ENCODE results near the gene VPS52.
A peak's percentile ranks its signal among the peaks of the same experiment; 100 is the strongest.

The VPS52 gene

DNA sequence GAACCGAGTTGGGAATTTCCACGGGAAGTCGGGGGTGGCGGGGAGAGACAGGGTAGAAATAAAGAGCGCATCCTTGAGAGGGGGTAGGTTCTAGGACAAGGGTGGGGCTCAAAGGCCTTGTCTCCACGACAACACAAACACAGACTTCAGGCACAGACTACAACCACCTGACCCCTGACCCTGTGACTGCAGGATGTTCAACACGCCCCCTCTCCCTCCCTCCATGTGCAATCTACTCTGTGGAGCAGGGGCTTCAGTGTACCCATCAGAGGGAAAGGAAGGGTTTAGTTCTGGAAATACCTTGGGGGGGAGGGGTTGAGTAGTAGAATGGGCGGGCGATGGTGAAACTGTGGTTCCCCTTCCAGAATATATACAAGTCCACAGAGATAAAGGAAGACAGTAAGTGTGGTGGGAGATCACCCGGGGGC is 42.9 kb upstream of the VPS52 start:
- Histone ChIP-seq H3K36me3 (ENCODE audit: insufficient read depth, low read length) (peaks cover 21% of the 10 kb centered on the region), H3K27me3 (ENCODE audit: insufficient read depth, low read length) (no peaks in the 10 kb centered on the region), H3K4me1 (ENCODE audit: insufficient read depth, low read length) (peaks cover 38% of the 10 kb centered on the region), H3K9me3 (ENCODE audit: low read length) (no peaks in the 10 kb centered on the region), H3K4me3 (ENCODE audit: low read length) (peak overlapping the region; percentile 79), H2AFZ (ENCODE audit: low read depth, low read length) (no peak overlapping the region)

DNA sequence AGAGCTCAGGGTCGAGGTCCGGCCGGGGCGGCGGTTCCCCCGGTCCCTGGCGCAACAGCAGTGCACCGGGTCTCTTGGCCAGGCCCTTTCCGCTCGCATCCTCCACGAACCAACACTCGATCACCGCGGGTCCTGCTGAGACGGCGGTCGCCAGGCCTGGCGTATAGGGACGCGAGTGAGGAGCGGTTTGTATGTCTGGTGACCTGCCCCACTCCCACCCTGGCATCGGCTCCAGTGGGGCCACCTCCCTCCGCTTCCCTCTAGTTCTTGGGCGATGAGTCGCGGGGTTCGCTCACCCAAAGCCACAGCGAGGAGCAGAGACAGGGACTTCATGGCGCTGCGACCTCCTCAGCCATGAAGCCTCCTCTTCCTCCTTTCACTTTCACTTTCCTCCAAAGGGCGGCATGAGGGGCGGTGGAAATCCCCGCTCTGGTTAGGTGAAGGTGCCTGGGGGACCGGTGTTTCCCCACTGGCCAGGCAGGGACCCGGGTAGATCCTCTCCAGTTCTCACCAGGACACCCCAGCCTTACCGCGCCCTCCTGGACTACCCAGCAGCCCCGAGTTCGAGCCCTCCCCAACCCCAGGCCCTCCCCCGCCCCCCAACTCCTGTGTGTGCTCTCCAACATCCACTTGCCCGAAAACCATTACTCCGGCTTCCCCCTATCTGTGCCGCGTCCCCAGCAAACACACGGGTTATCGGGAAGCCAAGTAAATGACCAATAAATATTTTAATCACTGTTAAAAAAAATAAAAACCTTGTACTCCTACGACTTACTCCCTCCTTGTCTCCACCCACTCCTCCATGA is 42.2 kb upstream of the VPS52 start, which contains the start of gene TAPBP:
Gene TAPBP, minus strand, starts transcription at position 370 of the 806 bp plus-strand sequence. Its CDS starts 37 bp downstream, at position 333.
- peaks cover 14% of the 10 kb centered on the region for H3K36me3 ChIP-seq (ENCODE audit: insufficient read depth, low read length)

DNA sequence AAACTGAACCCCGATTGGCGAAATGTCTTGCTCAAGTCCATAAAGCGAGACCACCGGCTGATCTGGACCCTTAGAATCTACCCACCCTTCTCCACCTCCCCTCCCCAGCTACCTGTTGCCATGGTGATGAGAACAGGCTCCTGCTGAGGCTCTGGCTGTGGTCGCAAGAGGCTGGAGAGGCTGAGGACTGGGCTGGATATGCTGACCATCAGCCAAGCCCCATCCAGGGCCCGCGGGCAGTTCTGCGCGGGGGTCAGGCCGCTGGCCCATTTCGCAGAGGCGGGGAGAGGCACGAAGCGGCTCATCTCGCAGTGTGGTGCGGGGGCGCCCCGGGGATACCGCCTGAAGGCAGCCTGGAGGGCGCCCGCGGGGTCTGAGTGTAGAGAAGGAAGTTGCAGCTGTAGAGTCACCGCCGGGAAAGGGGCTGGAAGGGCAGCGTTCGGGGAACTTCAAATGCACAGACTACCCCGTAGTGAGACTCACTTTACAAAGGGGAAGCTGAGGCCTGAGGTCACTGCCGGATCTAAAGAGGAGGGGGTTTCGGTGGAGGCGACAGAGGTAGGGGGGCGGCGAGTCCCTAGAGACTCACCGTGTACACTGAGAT is 41.5 kb upstream of the VPS52 start:
- H3K36me3 ChIP-seq (ENCODE audit: insufficient read depth, low read length), result peaks cover 10% of the 10 kb centered on the region
- peak overlapping the region; percentile 79 for H3K4me3 ChIP-seq (ENCODE audit: low read length)
- peaks cover 25% of the 10 kb centered on the region for H3K4me1 ChIP-seq (ENCODE audit: insufficient read depth, low read length)
- no peaks in the 10 kb centered on the region for H3K9me3 ChIP-seq (ENCODE audit: low read length)
- peak overlapping the region; percentile 41 for H2AFZ ChIP-seq (ENCODE audit: low read depth, low read length)
- no peaks in the 10 kb centered on the region for H3K27me3 ChIP-seq (ENCODE audit: insufficient read depth, low read length)

More for the DNA sequence above, 42.2 kb upstream of the VPS52 start, which contains the start of gene TAPBP:
- H2AFZ ChIP-seq (ENCODE audit: low read depth, low read length), result peak within 1 kb of the TSS; percentile 41
- peak within 1 kb of the TSS; percentile 79 for H3K4me3 ChIP-seq (ENCODE audit: low read length)
- no peaks in the 10 kb centered on the region for H3K9me3 ChIP-seq (ENCODE audit: low read length)
- no peaks in the 10 kb centered on the region for H3K27me3 ChIP-seq (ENCODE audit: insufficient read depth, low read length)
- peaks cover 32% of the 10 kb centered on the region for H3K4me1 ChIP-seq (ENCODE audit: insufficient read depth, low read length)

DNA sequence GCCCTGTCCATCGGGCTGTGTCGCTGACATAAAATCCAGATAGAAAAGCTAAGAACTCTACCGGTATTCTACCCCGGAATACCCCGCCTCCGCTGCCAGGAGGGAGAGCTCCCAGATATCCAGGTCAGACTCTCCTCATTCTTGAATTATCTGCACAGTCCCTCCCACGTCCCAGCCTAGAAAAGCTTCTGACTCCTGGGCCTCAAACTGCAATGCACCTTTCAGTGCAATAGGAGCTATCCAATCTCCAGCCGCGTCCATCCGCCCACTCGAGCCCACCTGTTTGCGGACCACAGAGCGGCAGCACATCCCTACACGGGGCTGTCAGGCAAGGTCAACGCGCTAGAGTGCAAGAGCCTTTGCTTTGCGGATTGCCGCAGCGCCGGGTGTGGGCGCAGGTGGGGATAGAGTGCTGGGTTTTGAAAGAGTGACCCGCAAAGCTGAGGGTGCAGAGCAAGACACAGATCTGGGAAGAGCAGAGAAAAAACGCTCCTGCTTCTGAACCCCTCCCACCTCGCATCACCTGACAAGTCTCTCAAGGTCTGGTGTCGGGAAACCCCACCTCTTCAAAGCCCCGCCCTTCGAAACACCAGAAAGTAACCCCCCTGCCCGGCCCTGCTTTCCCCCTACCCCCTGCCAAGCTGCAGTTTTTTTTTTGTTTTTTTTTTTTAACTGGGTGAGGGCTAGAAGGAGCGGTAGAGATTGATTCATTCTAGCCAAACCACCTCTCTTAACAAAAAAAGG is 40.9 kb upstream of the VPS52 start:
- H3K27me3 ChIP-seq (ENCODE audit: insufficient read depth, low read length), result no peaks in the 10 kb centered on the region
- no peaks in the 10 kb centered on the region for H3K9me3 ChIP-seq (ENCODE audit: low read length)
- peaks cover 24% of the 10 kb centered on the region for H3K4me1 ChIP-seq (ENCODE audit: insufficient read depth, low read length)
- H3K36me3 ChIP-seq (ENCODE audit: insufficient read depth, low read length), result peaks cover 10% of the 10 kb centered on the region
- peak overlapping the region; percentile 79 for H3K4me3 ChIP-seq (ENCODE audit: low read length)
- no peak overlapping the region for H2AFZ ChIP-seq (ENCODE audit: low read depth, low read length)

DNA sequence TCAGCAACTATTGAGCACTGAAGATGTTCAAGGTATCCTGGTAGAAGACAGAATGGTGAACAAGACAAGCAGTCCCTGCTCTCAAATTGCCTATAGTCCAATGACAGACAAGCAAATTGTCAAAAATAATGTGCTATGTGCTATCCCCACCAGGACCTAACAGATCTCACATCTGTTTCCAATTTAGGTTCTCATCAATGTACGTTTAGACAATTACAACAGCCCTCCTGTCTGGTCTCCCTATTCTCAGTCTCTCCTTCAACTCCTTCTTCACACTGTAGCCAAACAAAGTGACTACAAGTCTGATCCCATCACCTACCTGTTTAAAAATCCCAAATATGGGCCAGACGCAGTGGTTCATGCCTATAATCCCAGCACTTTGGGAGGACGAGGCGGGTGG is 34.7 kb upstream of the VPS52 start:
- no peaks in the 10 kb centered on the region for H3K9me3 ChIP-seq (ENCODE audit: low read length)
- H3K4me3 ChIP-seq (ENCODE audit: low read length), result no peak overlapping the region
- no peaks in the 10 kb centered on the region for H3K27me3 ChIP-seq (ENCODE audit: insufficient read depth, low read length)
- H3K36me3 ChIP-seq (ENCODE audit: insufficient read depth, low read length), result peaks cover 5% of the 10 kb centered on the region
- no peaks in the 10 kb centered on the region for H3K4me1 ChIP-seq (ENCODE audit: insufficient read depth, low read length)
- H2AFZ ChIP-seq (ENCODE audit: low read depth, low read length), result no peak overlapping the region

DNA sequence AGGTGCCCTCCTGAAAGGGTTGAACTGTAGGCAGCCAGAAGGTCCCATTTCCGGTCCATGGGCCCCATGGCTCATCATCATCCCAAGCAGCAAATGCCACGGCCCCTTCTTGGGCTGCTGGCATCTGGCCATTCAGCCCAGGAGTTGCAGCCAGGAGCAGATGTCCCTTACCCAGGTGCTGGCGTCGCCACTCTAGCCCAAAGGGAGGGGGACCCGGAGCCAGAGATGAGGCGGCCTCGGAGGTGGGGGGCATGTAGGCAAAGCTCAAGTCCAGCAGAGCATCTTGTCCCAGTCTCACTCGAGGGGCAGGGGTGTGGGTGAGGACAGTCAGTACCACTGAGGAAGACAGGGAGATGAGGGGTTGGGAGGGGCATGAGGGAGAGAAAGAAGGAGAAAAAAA is 33.4 kb upstream of the VPS52 start:
- Histone ChIP-seq H3K36me3 (ENCODE audit: insufficient read depth, low read length) (peaks cover 5% of the 10 kb centered on the region), H3K27me3 (ENCODE audit: insufficient read depth, low read length) (no peaks in the 10 kb centered on the region), H3K4me3 (ENCODE audit: low read length) (no peak overlapping the region), H3K9me3 (ENCODE audit: low read length) (no peaks in the 10 kb centered on the region), H2AFZ (ENCODE audit: low read depth, low read length) (no peak overlapping the region), H3K4me1 (ENCODE audit: insufficient read depth, low read length) (no peaks in the 10 kb centered on the region)

DNA sequence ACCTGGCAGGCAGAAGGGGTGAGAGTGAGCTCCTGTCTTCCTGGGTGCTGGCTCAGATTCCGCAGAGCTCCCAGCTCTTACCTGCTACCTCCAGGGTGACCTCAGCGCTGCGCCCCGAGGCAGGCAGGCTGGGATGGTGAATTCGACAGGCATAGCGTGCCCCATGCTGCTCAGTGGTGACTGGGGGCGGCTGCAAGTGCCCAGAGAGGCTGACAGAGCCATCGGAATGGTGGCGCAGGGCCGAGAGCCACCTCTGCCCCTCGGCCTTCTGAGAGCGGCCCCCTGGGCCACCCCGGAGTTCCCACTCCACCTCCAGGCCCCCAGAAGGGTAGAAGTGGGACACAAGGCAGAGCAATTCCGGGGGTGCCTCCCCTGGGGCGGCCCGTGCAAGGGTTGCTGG is 32.5 kb upstream of the VPS52 start:
- Histone ChIP-seq H2AFZ (ENCODE audit: low read depth, low read length) (no peak overlapping the region), H3K36me3 (ENCODE audit: insufficient read depth, low read length) (peaks cover 5% of the 10 kb centered on the region), H3K4me3 (ENCODE audit: low read length) (no peak overlapping the region), H3K27me3 (ENCODE audit: insufficient read depth, low read length) (no peaks in the 10 kb centered on the region), H3K4me1 (ENCODE audit: insufficient read depth, low read length) (no peaks in the 10 kb centered on the region), H3K9me3 (ENCODE audit: low read length) (no peaks in the 10 kb centered on the region)

DNA sequence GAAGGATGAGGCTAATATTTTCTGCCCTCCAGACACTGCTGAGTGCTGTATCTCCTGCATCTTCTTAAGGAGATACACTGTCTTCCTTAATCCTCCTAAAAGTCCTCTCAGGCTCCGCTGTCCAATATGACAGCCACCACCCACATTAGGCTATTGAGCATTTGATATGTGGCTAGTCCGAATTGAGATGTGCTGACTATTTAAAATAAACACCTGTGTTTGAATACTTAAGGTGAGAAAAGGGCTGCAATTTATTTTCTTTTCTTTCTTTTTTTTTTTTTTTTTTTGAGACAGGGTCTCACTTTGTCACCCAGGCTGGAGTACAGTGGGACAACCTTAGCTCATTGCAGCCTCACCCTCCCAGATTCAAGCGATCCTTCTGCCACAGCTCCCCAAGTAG is 30.2 kb upstream of the VPS52 start:
- H3K36me3 ChIP-seq (ENCODE audit: insufficient read depth, low read length), result peaks cover 5% of the 10 kb centered on the region
- no peak overlapping the region for H2AFZ ChIP-seq (ENCODE audit: low read depth, low read length)
- H3K4me1 ChIP-seq (ENCODE audit: insufficient read depth, low read length), result peaks cover 10% of the 10 kb centered on the region
- H3K27me3 ChIP-seq (ENCODE audit: insufficient read depth, low read length), result no peaks in the 10 kb centered on the region
- no peak overlapping the region for H3K4me3 ChIP-seq (ENCODE audit: low read length)
- no peaks in the 10 kb centered on the region for H3K9me3 ChIP-seq (ENCODE audit: low read length)

DNA sequence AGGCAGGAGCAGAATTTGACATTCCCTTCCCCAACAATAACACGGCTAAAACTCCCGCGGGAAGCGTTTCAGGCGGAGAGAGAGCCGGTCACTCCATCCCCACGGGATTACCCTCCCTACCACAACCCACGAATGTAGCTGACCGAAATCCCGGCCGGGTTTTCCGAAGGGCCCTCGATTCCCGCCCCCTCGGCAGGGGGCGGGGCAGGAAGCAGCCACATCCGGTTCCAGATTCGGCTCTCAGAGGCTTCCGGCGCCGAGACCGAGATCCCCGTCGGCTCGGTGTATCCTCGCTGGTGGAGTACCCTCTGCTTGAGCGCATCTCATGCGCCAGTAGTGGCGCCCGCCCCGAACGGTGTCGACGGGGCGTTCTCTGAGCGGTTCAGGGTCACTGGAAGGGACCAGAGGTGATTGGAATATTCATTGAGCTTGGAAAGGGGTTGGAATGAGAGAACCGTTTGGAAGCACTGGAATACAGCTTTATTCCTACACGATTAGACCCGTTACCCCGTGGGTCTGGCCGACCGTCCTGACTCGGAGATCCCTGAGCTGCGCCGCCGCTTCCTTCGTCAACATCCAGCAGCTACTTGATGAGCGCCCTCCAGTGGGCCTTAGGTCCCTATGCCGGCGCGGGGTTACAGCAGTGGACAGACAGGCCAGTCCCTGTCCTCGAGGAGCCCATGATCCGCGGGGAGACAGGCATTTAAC is 27.7 kb upstream of the VPS52 start:
- peak overlapping the region; percentile 62 for H2AFZ ChIP-seq (ENCODE audit: low read depth, low read length)
- peaks cover 10% of the 10 kb centered on the region for H3K4me1 ChIP-seq (ENCODE audit: insufficient read depth, low read length)
- H3K27me3 ChIP-seq (ENCODE audit: insufficient read depth, low read length), result no peaks in the 10 kb centered on the region
- H3K36me3 ChIP-seq (ENCODE audit: insufficient read depth, low read length), result peaks cover 9% of the 10 kb centered on the region
- H3K4me3 ChIP-seq (ENCODE audit: low read length), result peak overlapping the region; percentile 87
- H3K9me3 ChIP-seq (ENCODE audit: low read length), result no peaks in the 10 kb centered on the region

DNA sequence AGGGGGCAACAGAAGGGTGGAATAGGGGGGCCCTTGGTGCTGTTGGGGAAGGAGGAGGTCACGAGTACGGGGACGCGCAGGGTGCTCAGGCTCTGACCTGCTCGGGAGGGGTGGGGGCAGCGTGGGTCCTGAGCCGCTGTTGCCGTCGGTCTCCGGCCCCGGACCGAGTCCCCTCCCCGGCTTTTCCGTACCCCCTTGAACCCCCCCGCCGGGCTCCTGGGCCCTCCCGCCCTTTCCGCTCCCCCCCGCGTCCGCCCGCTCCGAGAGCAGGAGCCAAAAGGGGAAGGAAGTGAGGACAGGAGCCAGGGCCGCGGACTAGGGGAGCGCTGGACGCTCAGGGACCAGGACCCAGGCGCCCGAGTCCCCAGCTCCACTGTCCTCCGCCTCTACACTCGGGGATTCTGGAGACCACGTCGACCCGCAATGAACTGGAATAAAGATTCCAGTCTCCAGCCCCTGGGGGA is 27.1 kb upstream of the VPS52 start, which contains the start of gene RGL2:
Gene RGL2, minus strand, starts transcription at position 170 of the 464 bp plus-strand sequence. CDS start 332 bp downstream, outside the sequence.
- peaks cover 6% of the 10 kb centered on the region for H3K36me3 ChIP-seq (ENCODE audit: insufficient read depth, low read length)
- H2AFZ ChIP-seq (ENCODE audit: low read depth, low read length), result peak within 1 kb of the TSS; percentile 76
- peaks cover 10% of the 10 kb centered on the region for H3K4me1 ChIP-seq (ENCODE audit: insufficient read depth, low read length)
- no peaks in the 10 kb centered on the region for H3K9me3 ChIP-seq (ENCODE audit: low read length)
- H3K4me3 ChIP-seq (ENCODE audit: low read length), result peak within 1 kb of the TSS; percentile 87
- no peaks in the 10 kb centered on the region for H3K27me3 ChIP-seq (ENCODE audit: insufficient read depth, low read length)

DNA sequence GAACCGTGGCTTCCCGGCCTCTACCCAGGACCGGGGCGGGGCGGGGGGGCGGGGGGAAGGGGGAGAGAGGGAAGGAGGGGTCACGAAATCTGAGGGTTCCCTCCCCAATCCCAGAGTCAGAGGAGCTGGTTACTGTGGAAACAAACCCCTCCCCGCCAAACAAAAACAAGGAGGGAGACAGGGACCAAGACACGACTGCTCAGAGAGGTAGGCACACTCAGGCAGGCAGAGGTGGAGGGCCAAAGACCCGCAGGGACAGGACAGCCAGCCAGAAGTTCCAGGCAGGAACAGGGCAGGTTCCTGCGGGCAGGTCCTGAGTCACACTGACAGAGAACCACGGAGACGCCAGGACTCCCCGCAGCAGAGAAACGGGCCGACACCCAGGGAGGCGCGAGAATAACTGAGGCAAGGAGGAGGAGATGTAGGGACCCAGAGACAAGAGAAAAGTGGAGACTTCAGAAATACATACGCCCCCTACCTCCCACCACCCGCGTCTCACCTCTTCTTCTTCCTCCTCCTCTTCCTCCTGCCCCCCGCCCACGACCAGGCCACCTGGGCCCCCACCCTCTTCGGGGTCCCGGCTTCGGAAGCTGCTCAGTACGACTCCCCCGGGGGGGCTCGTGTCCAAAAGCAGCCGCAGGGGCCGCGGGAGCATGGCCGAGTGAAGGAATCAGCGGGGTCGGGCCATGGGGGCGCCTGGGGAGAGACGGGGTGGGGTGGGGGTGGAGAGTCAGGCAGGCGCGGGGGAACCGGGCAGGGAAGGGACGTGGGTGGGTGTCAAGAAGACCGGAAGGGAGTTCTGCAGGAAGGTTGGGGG is 26.5 kb upstream of the VPS52 start:
- Histone ChIP-seq H3K27me3 (ENCODE audit: insufficient read depth, low read length) (no peaks in the 10 kb centered on the region), H3K4me3 (ENCODE audit: low read length) (peak overlapping the region; percentile 87), H3K36me3 (ENCODE audit: insufficient read depth, low read length) (peaks cover 8% of the 10 kb centered on the region), H2AFZ (ENCODE audit: low read depth, low read length) (peak overlapping the region; percentile 76), H3K9me3 (ENCODE audit: low read length) (no peaks in the 10 kb centered on the region), H3K4me1 (ENCODE audit: insufficient read depth, low read length) (peaks cover 10% of the 10 kb centered on the region)

Measured in neuron (in vitro differentiated cells).